Activated T-cell treated with anti-CD3 and anti-CD28 coated beads, Interleukin-2, amount 50 U/mL, for 4 hours (primary cell): ENCODE measurements around the gene GREM2. TPM values are rescaled to one million over a fixed set of nuclear protein-coding genes. Genes with fewer than 3 reads are reported as not detected.

Experiments
- ATAC-seq, 2 donors: fragments of 200-7000 bp; cut with Tn5 transposase; one replicate each; pipeline ENCODE4 v1.10.0; 2021
- DNase-seq: peaks from one replicate; pipeline ENCODE4 v3.0.0-alpha.2; 2020
- H3K27me3 Mint-ChIP-seq: one replicate; pipeline ENCODE4 v1.8.0; 2021; ENCODE audit warnings: low read depth, mixed read lengths
- H3K36me3 Mint-ChIP-seq: one replicate; pipeline ENCODE4 v1.8.0; 2022; ENCODE audit warnings: mixed read lengths; ENCODE audit not compliant: insufficient read depth
- H3K4me1 Mint-ChIP-seq: one replicate; pipeline ENCODE4 v1.8.0; 2021; ENCODE audit warnings: low read depth, mixed read lengths
- H3K4me3 Mint-ChIP-seq: one replicate; pipeline ENCODE4 v1.8.0; 2021; ENCODE audit warnings: mild to moderate bottlenecking, moderate library complexity, mixed read lengths
- H3K9me3 Mint-ChIP-seq: one replicate; pipeline ENCODE4 v1.8.0; 2021; ENCODE audit warnings: mixed read lengths
- total RNA-seq, 3 donors: library from RNA; stranded (reverse); gene quantifications; one replicate each; pipeline ENCODE4 v1.2.1, GENCODE V29; 2021

GREM2 gene
- not detected for total RNA-seq

DNA sequence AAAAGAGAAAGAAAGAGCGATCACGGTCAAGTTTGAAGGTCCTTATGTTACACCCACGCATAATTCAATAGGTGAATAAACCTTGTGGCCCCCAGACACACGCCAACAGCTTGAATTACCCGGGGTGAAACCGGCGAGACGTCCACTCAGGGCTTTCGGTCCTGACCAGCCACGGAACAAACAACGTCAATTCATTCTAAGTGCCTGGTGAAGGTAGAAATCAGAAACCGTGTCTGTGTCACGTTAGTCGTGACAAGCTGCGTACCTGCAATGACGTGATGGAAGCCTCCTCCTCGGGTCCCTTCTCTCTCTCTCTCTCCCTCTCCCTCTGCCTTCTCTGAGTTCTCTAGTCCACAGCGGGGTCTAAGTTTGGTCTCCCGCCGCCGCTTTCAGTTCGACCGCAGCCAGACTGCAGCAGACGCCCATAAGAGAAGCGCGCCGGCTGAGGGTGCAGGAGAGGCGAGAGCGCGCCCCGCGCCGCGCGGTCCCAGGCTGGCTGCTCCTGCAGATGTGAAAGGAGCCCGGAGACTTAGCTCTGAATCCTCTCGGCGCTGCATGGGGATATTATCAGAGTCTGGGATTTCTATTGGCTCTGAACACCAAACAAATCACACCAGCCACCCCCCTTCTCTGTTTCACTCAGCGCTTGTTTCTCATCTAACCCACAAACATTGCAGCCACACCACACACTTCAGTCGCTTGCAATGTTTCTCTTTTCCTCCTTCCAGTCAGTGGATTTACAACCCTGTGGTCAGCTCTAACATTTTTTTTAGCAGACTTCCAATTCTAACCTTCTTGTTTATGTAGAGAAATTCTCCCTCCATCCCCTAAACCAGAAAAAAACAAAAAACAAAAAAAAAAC is at the start of gene GREM2:
Gene GREM2 (minus strand): TSS at position 537 of the 862 bp plus-strand sequence. CDS start 118,680 bp downstream, outside the sequence.
- peaks cover 29% of the 10 kb centered on the region for H3K27me3 Mint-ChIP-seq
- peak; percentile 80 to 82 for ATAC-seq
- H3K36me3 Mint-ChIP-seq = no peaks in the 10 kb centered on the region
- peaks cover 40% of the 10 kb centered on the region for H3K4me1 Mint-ChIP-seq
- peak within 1 kb of the TSS; percentile 92 for H3K4me3 Mint-ChIP-seq
- peak; percentile 5 for DNase-seq
- no peaks in the 10 kb centered on the region for H3K9me3 Mint-ChIP-seq

- H3K36me3 Mint-ChIP-seq = no peaks in the 10 kb centered on the region
- peaks cover 5% of the 10 kb centered on the region for H3K9me3 Mint-ChIP-seq
- H3K4me3 Mint-ChIP-seq = no peak overlapping the region
- DNase-seq (no peak), ATAC-seq (no peak)
- H3K4me1 Mint-ChIP-seq = no peaks in the 10 kb centered on the region
- no peaks in the 10 kb centered on the region for H3K27me3 Mint-ChIP-seq
Measured at GRCh38 chr1:240658312-240658960, 46.5 kb upstream of the GREM2 start.

DNA sequence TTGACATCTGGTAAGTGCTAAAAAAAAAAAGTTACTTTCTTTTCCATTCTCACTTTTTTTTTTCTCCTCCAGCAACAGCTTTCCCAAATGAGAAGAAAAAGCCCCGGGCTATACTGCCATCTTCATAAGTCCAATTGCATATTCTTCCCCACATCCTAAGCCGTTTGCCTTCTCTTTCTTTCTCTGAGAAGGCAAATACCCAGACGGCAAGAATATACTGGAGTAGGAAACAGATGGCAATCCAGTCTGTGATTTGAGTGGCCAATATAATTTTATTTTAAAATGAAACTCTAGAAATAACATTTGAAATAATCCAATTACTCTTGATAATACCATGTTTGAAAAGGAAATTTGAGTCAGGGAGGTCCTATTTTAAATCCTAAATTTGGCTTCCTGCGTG is 44.6 kb upstream of the GREM2 start:
- Mint-ChIP-seq H3K4me3 (no peak overlapping the region), H3K27me3 (no peaks in the 10 kb centered on the region), H3K9me3 (peaks cover 5% of the 10 kb centered on the region), H3K36me3 (no peaks in the 10 kb centered on the region), H3K4me1 (peaks cover 7% of the 10 kb centered on the region)
- ATAC-seq (no peak), DNase-seq (no peak)

- Mint-ChIP-seq H3K36me3 (no peaks in the 10 kb centered on the region), H3K27me3 (no peaks in the 10 kb centered on the region), H3K4me1 (peaks cover 7% of the 10 kb centered on the region), H3K4me3 (no peak overlapping the region), H3K9me3 (peaks cover 5% of the 10 kb centered on the region)
- no peak for DNase-seq
- ATAC-seq = no peak
Measured at GRCh38 chr1:240652961-240653409, 41.0 kb upstream of the GREM2 start.

DNA sequence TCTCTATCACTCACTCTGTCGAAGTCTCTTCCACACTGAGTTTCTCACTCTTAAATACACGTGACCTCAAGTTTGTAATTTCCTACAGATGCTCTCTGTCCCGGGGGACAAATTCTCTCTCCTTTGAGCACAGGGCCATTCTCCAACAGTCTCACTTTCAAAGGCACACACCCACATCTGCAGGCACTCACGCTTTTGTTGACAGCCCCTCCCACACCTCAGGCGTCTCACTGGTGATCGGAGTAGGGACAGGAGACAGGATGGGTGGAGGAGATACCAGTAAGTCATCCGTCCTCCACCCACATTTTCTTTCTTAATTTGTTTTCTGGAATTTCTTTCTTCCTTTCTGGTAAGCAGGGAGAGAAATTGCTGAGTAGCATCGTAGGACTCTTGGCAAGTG is 40.6 kb upstream of the GREM2 start:
- H3K4me1 Mint-ChIP-seq = peaks cover 7% of the 10 kb centered on the region
- peaks cover 5% of the 10 kb centered on the region for H3K9me3 Mint-ChIP-seq
- ATAC-seq (no peak), DNase-seq (no peak)
- H3K4me3 Mint-ChIP-seq = no peak overlapping the region
- no peaks in the 10 kb centered on the region for H3K36me3 Mint-ChIP-seq
- H3K27me3 Mint-ChIP-seq = no peaks in the 10 kb centered on the region

DNA sequence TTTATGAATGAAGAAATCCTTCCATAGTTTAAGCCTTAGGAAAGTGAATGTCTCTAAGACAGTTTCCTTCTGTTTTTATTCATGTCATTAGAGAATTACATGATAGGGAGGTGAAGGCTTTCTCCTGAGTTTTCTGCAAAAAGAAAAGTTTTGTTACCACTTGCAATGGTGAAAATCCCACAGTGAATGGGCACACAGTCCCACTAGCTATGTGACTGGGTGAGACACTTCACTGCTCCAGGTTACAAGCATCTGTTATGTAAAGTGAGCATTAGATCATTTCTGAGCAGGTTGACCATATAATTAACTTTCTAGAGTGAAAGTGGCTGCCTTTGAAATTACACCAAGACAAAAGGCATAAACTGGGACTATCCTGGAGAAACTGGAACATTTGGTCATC is 38.9 kb upstream of the GREM2 start:
- peaks cover 7% of the 10 kb centered on the region for H3K4me1 Mint-ChIP-seq
- no peak for ATAC-seq

GRCh38 chr1:240649733-240650721 is 38.1 kb upstream of the GREM2 start:
- DNase-seq (no peak), ATAC-seq (no peak)
- no peak overlapping the region for H3K4me3 Mint-ChIP-seq
- no peaks in the 10 kb centered on the region for H3K36me3 Mint-ChIP-seq
- no peaks in the 10 kb centered on the region for H3K27me3 Mint-ChIP-seq
- no peaks in the 10 kb centered on the region for H3K9me3 Mint-ChIP-seq
- peaks cover 7% of the 10 kb centered on the region for H3K4me1 Mint-ChIP-seq

More for the DNA sequence above, 38.9 kb upstream of the GREM2 start:
- Mint-ChIP-seq H3K36me3 (no peaks in the 10 kb centered on the region), H3K27me3 (no peaks in the 10 kb centered on the region), H3K4me3 (no peak overlapping the region), H3K9me3 (no peaks in the 10 kb centered on the region)
- no peak for DNase-seq

GRCh38 chr1:240646571-240647240 is 34.8 kb upstream of the GREM2 start:
- Mint-ChIP-seq H3K27me3 (no peaks in the 10 kb centered on the region), H3K4me1 (no peaks in the 10 kb centered on the region), H3K36me3 (no peaks in the 10 kb centered on the region), H3K4me3 (no peak overlapping the region), H3K9me3 (no peaks in the 10 kb centered on the region)
- ATAC-seq (no peak), DNase-seq (no peak)

DNA sequence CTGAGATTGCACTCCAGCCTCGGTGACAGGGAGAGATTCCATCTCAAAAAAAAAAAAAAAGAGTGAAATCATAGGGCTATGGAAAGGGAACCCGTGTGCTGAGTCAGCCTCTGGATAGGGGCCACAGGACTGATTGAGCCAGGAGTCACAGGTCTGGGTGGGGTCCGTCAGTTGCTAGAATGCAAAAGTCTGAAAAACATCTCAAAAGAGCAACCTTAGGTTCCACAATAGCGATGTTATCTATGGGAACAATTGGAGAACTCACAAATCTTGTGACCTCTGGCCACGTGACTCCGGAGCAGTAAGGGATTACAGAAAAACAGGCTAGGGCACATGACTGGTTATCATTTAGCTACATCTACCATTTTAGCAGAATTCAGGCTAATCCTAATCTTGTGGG is 32.8 kb upstream of the GREM2 start:
- H3K9me3 Mint-ChIP-seq = no peaks in the 10 kb centered on the region
- no peaks in the 10 kb centered on the region for H3K36me3 Mint-ChIP-seq
- H3K4me3 Mint-ChIP-seq = no peak overlapping the region
- DNase-seq (no peak), ATAC-seq (no peak)
- no peaks in the 10 kb centered on the region for H3K27me3 Mint-ChIP-seq
- H3K4me1 Mint-ChIP-seq = no peaks in the 10 kb centered on the region

DNA sequence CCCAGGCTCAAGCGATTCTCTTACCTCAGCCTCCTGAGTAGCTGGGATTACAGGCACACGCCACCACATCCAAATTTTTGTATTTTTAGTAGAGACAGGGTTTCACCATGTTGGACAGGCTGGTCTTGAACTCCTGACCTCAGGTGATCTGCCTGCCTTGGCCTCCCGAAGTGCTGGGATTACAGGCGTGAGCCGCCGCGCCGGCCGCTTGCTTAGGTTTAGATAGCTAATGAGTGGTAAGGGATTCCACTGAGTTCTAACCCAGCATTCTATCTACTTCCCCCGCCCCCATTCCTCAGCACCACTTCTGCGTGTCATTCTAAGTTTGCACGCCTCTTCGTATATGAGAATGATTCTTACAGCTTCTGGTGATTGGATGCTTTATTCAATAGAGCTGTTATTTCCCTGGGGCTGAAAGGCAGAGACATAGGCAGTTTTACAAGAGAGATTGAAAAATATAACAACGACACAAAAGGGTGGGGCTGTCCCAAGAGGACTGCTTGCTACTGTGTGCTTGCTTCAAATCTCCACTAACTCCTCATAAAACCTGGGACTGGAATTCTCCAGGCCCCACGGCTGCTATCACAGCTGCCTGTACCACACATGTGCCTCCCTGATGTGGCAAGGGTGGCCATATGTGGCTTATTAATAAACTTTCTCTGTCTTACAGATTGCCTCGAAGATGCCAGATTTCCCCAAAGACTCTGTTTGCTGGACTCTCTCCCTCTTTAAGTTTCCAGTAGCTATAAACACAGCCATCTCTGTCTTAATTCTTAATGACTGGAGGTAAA is 23.7 kb upstream of the GREM2 start:
- no peak overlapping the region for H3K4me3 Mint-ChIP-seq
- DNase-seq (no peak), ATAC-seq (no peak)
- H3K36me3 Mint-ChIP-seq = no peaks in the 10 kb centered on the region
- H3K4me1 Mint-ChIP-seq = no peaks in the 10 kb centered on the region
- H3K27me3 Mint-ChIP-seq = no peaks in the 10 kb centered on the region
- no peaks in the 10 kb centered on the region for H3K9me3 Mint-ChIP-seq

DNA sequence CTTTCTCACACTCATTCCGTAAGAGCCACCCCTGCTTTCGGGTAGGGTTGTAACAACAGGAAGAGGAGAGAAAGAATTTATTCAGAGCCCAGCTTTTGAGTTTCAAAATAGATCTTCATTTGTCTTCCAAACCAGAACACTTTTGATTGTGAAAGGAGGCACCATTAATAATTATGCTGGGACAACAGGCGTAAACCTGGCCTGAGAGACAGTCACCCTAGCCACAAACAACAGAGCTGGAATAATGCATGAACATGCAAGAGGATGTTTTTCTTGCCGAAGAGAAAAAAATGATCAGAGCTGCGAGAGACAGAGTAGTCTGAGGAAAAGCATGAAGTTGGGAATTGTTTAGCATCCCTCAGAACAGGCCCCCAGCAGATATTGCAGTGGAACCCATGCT is 18.5 kb upstream of the GREM2 start:
- Mint-ChIP-seq H3K27me3 (no peaks in the 10 kb centered on the region), H3K9me3 (no peaks in the 10 kb centered on the region)

GRCh38 chr1:240621249-240621648 is 9.3 kb upstream of the GREM2 start:
- no peaks in the 10 kb centered on the region for H3K36me3 Mint-ChIP-seq
- H3K4me1 Mint-ChIP-seq = peaks cover 2% of the 10 kb centered on the region
- H3K9me3 Mint-ChIP-seq = no peaks in the 10 kb centered on the region
- ATAC-seq (no peak), DNase-seq (no peak)
- H3K27me3 Mint-ChIP-seq = no peaks in the 10 kb centered on the region
- H3K4me3 Mint-ChIP-seq = no peak overlapping the region

More for the DNA sequence above, 18.5 kb upstream of the GREM2 start:
- no peaks in the 10 kb centered on the region for H3K4me1 Mint-ChIP-seq
- DNase-seq = no peak
- ATAC-seq = no peak
- no peaks in the 10 kb centered on the region for H3K36me3 Mint-ChIP-seq
- no peak overlapping the region for H3K4me3 Mint-ChIP-seq
